HCT116 (cell line): ENCODE measurements around the gene PLD5. TPM values are rescaled to one million over a fixed set of nuclear protein-coding genes. Genes with fewer than 3 reads are reported as not detected.

Experiments
- ATAC-seq: fragments of 200-7000 bp; cut with Tn5 transposase; 2 replicates; pipeline ENCODE4 v1.9.1; 2020; ENCODE audit warnings: mild to moderate bottlenecking, moderate library complexity
- BruUV-seq: library from RNA; stranded (reverse); fragments of 400-500 nt; replicated peaks from 2 replicates; lab custom pipeline; 2021; lab: Mats Ljungman, UMichigan
- CTCF ChIA-PET: fragments of 300-600 bp; sonication (Branson Sonifier 250); formaldehyde crosslinking; loops from one replicate; lab custom pipeline; 2021; ENCODE audit warnings: antibody characterized with exemption; lab: Charles Lee
- POLR2A ChIA-PET: fragments of 300-600, 350-600 bp; sonication (Branson Sonifier 250); formaldehyde crosslinking; loops from one replicate; lab custom pipeline; 2021; ENCODE audit warnings: antibody characterized with exemption; lab: Charles Lee
- RAD21 ChIA-PET, 2 experiments: fragments of 300-600 bp; sonication (Branson Sonifier 250); formaldehyde crosslinking; loops; one replicate each; lab custom pipeline; 2023; ENCODE audit warnings: low total read pairs in 2 of 2; ENCODE audit not compliant: uncharacterized antibody in 2 of 2, unreplicated experiment in 2 of 2, low non-redundant PET in 1 of 2; lab: Charles Lee
- DNase-seq: peaks from one replicate; pipeline ENCODE4 v3.0.0-alpha.2; 2010; ENCODE audit warnings: low read depth, low spot score
- H2AFZ ChIP-seq: fragments of 200-600 bp; shearing (Covaris generic), sonication (generic); 2 replicates; pipeline ENCODE4 v1.6.1; 2017; ENCODE audit warnings: low read depth, mixed run types, mixed read lengths, antibody characterized with exemption, low read length; ENCODE audit not compliant: poor library complexity, severe bottlenecking
- H3K27ac ChIP-seq: 2 replicates; pipeline ENCODE4 v1.5.1; 2012; ENCODE audit warnings: low read depth, low read length
- H3K27me3 ChIP-seq: fragments of 200-600 bp; sonication (generic); 2 replicates; pipeline ENCODE4 v1.6.1; 2016; ENCODE audit warnings: mixed run types, low read length, mixed read lengths; ENCODE audit not compliant: insufficient read depth
- H3K36me3 ChIP-seq, 2 experiments: fragments of 200-500 bp in 1 of 2; fragments of 200-600 bp in 1 of 2; sonication (Bioruptor generic) in 1 of 2; sonication (generic) in 1 of 2; 2 replicates each; pipeline versions ENCODE4 v1.5.1 to v1.6.1; 2014 to 2016; ENCODE audit warnings: low read length in 2 of 2, inconsistent platforms in 1 of 2, mixed read lengths in 1 of 2, mixed run types in 1 of 2; ENCODE audit not compliant: insufficient read depth in 2 of 2, control insufficient read depth in 1 of 2
- H3K4me1 ChIP-seq, 2 experiments: fragments of 200-600 bp in 1 of 2; sonication (generic) in 1 of 2; 2 replicates each; pipeline versions ENCODE4 v1.5.1 to v1.6.1; 2012 to 2017; ENCODE audit warnings: low read length in 2 of 2, inconsistent platforms in 1 of 2, mild to moderate bottlenecking in 1 of 2, mixed read lengths in 1 of 2, mixed run types in 1 of 2, moderate library complexity in 1 of 2; ENCODE audit not compliant: insufficient read depth in 2 of 2, control insufficient read depth in 1 of 2
- H3K4me2 ChIP-seq: fragments of 200-600 bp; sonication (generic); 2 replicates; pipeline ENCODE4 v1.6.1; 2017; ENCODE audit warnings: mixed run types, low read length, mixed read lengths
- H3K4me3 ChIP-seq, 2 experiments: fragments of 200-600 bp in 1 of 2; sonication (generic) in 1 of 2; replicated peaks in 1 of 2; 2 replicates each; pipeline ENCODE4 v1.5.1; 2011 to 2016; ENCODE audit warnings: low read length in 2 of 2, control low read depth in 1 of 2, low read depth in 1 of 2, mild to moderate bottlenecking in 1 of 2, mixed read lengths in 1 of 2, mixed run types in 1 of 2
- H3K79me2 ChIP-seq: fragments of 200-600 bp; sonication (generic); 2 replicates; pipeline ENCODE4 v1.6.1; 2017; ENCODE audit warnings: mild to moderate bottlenecking, mixed run types, low read length, moderate library complexity, mixed read lengths; ENCODE audit not compliant: insufficient read depth
- H3K9ac ChIP-seq: fragments of 200-600 bp; sonication (generic); 2 replicates; pipeline ENCODE4 v1.6.1; 2016; ENCODE audit warnings: low read length, mixed read lengths
- H3K9me2 ChIP-seq: fragments of 200-600 bp; sonication (generic), shearing (Covaris generic); 2 replicates; pipeline ENCODE4 v1.6.1; 2017; ENCODE audit warnings: mixed run types, mild to moderate bottlenecking, moderate library complexity; ENCODE audit not compliant: insufficient read depth
- H3K9me3 ChIP-seq, 2 experiments: fragments of 200-500 bp in 1 of 2; fragments of 200-600 bp in 1 of 2; sonication (Bioruptor generic) in 1 of 2; sonication (generic) in 1 of 2; 2 replicates each; pipeline ENCODE4 v1.6.1; 2014 to 2017; ENCODE audit warnings: low read length in 2 of 2, mixed read lengths in 2 of 2, inconsistent platforms in 1 of 2, low read depth in 1 of 2, mild to moderate bottlenecking in 1 of 2, mixed run types in 1 of 2, moderate library complexity in 1 of 2; ENCODE audit not compliant: control insufficient read depth in 1 of 2, insufficient read depth in 1 of 2
- H4K20me1 ChIP-seq: fragments of 200-600 bp; sonication (generic), shearing (Covaris generic); 2 replicates; pipeline ENCODE4 v1.6.1; 2017; ENCODE audit warnings: mixed run types, mild to moderate bottlenecking, moderate library complexity; ENCODE audit not compliant: insufficient read depth
- ATF3 ChIP-seq: IDR thresholded peaks from 2 replicates; pipeline ENCODE4 v1.6.1; 2012
- CBX3 ChIP-seq: IDR thresholded peaks from 2 replicates; pipeline ENCODE4 v1.6.1; 2012; ENCODE audit warnings: low read depth
- CTCF ChIP-seq, 3 experiments: fragments of 200-600 bp in 1 of 3; sonication (generic) in 1 of 3; IDR thresholded peaks in 2 of 3; conservative IDR thresholded peaks in 1 of 3; 2 replicates each; pipeline ENCODE4 v1.5.1; 2012 to 2017; ENCODE audit warnings: low read depth in 2 of 3, low read length in 2 of 3, antibody characterized with exemption in 1 of 3, borderline replicate concordance in 1 of 3, control low read depth in 1 of 3, mild to moderate bottlenecking in 1 of 3, mixed read lengths in 1 of 3, mixed run types in 1 of 3, moderate library complexity in 1 of 3; ENCODE audit not compliant: insufficient read depth in 1 of 3
- EGR1 ChIP-seq: IDR thresholded peaks from 2 replicates; pipeline ENCODE4 v1.6.1; 2012; ENCODE audit warnings: low read depth
- ELF1 ChIP-seq: IDR thresholded peaks from 2 replicates; pipeline ENCODE4 v1.6.1; 2012; ENCODE audit warnings: low read depth, borderline replicate concordance
- FOSL1 ChIP-seq: IDR thresholded peaks from 2 replicates; pipeline ENCODE4 v1.6.1; 2012; ENCODE audit warnings: low read depth
- SRF ChIP-seq: IDR thresholded peaks from 2 replicates; pipeline ENCODE4 v1.6.1; 2012; ENCODE audit warnings: low read depth
- YY1 ChIP-seq: IDR thresholded peaks from 2 replicates; pipeline ENCODE4 v1.6.1; 2011; ENCODE audit warnings: low read length, low read depth, moderate library complexity, mild to moderate bottlenecking; ENCODE audit not compliant: insufficient replicate concordance; ENCODE audit errors: extremely low read depth
- ZFX ChIP-seq: fragments of 450-650 bp; IDR thresholded peaks from 2 replicates; pipeline ENCODE4 v1.6.1; 2017
- intact Hi-C: fragments of 100-400 bp; cut with micrococcal nuclease; formaldehyde crosslinking; loops from 2 replicates; pipeline ENCODE4 v1.10.0; 2022
- total RNA-seq: library from RNA; stranded (reverse); gene quantifications from one replicate; pipeline ENCODE4 v1.2.1, GENCODE V29; 2021; ENCODE audit not compliant: unreplicated experiment

The PLD5 gene
- total RNA-seq, 1 experiment from 2014 or later, result not detected

- no peak for TF ChIP-seq CTCF (IDR thresholded peaks at IDR 0.05 in 2 of 3, conservative IDR thresholded peaks at IDR 0.05 in 1 of 3; ENCODE audit: borderline replicate concordance in 1 of 3, insufficient read depth in 1 of 3, low read depth in 2 of 3, low read length in 2 of 3)
- no peak for TF ChIP-seq EGR1
- no peak for TF ChIP-seq FOSL1
- TF ChIP-seq SRF, result no peak
- TF ChIP-seq ELF1, result no peak
- no peak for TF ChIP-seq ATF3
- no peak for TF ChIP-seq CBX3
- TF ChIP-seq ZFX, result no peak
Measured at GRCh38 chr1:242205622-242206489, 318.6 kb downstream of the PLD5 start (continued).

- Histone ChIP-seq H3K4me2 (no peak overlapping the region), H3K79me2 (no peaks in the 10 kb centered on the region), H3K9ac (no peak overlapping the region), H3K36me3 (no peaks in the 10 kb centered on the region), H3K27me3 (peaks cover 24% of the 10 kb centered on the region; the same call in 1 of the 2 replicates), H2AFZ (no peak overlapping the region), H4K20me1 (no peaks in the 10 kb centered on the region), H3K4me1 (no peaks in the 10 kb centered on the region), H3K4me3 (no peak overlapping the region), H3K9me2 (no peaks in the 10 kb centered on the region), H3K9me3 (no peaks in the 10 kb centered on the region), H3K27ac (no peak overlapping the region)
- intact Hi-C loops, result no loop called here
- ChIA-PET CTCF (interaction anchor here (0.7 kb wide), 1 partner anchor 74 kb away, joined by 3 read pairs; no protein-coding TSS in a partner anchor), RAD21 (no interaction called here), POLR2A (no interaction called here)
- no TSS peak for BruUV-seq
- DNase-seq (no peak), ATAC-seq (no peak)
- no peak for TF ChIP-seq YY1
- TF ChIP-seq ATF3, result no peak
Measured at GRCh38 chr1:242203262-242203661, 321.2 kb downstream of the PLD5 start.
